Suppressor macrophage treated with lipopolysaccharide for 4 hours (primary cell): ENCODE measurements around the gene FLT3.
"Not testable (repeated sequence)": the region's sequence is repeated elsewhere in the genome, so short reads cannot be mapped to it uniquely, and the experiment has no call there.

Source experiments
- DNase-seq: peaks from one replicate; pipeline ENCODE4 v3.0.0-alpha.2; 2020

FLT3 gene

GRCh38 chr13:28043224-28043623 is 57.2 kb downstream of the FLT3 start:
- peak; percentile 59 for DNase-seq

GRCh38 chr13:28041501-28041900 is 58.9 kb downstream of the FLT3 start:
- DNase-seq = peak; percentile 40

- DNase-seq = peak; percentile 69
These were observed 59.3 kb downstream of the FLT3 start for GRCh38 chr13:28041031-28041461.

GRCh38 chr13:28037399-28037798 is 63.0 kb downstream of the FLT3 start:
- DNase-seq = peak; percentile 70

GRCh38 chr13:28035146-28035782 is 65.1 kb downstream of the FLT3 start:
- DNase-seq = peak; percentile 41

- no peak for DNase-seq
These were observed 66.3 kb downstream of the FLT3 start for GRCh38 chr13:28033894-28034655.

- not testable (repeated sequence) for DNase-seq
These were observed 67.9 kb downstream of the FLT3 start for GRCh38 chr13:28032438-28032837.

GRCh38 chr13:28031896-28032288 is 68.5 kb downstream of the FLT3 start:
- DNase-seq = peak; percentile 39

- DNase-seq = peak; percentile 85
These were observed 69.0 kb downstream of the FLT3 start for GRCh38 chr13:28031220-28031895.

- DNase-seq = no peak
These were observed 72.6 kb downstream of the FLT3 start for GRCh38 chr13:28027607-28028364.

- DNase-seq = no peak
These were observed 73.3 kb downstream of the FLT3 start for GRCh38 chr13:28027071-28027470.

- DNase-seq = no peak
These were observed 73.9 kb downstream of the FLT3 start for GRCh38 chr13:28026508-28026907.

GRCh38 chr13:28022848-28023518 is 77.4 kb downstream of the FLT3 start:
- no peak for DNase-seq

- DNase-seq = no peak
These were observed 86.1 kb downstream of the FLT3 start for GRCh38 chr13:28014301-28014700.

- no peak for DNase-seq
These were observed 86.9 kb downstream of the FLT3 start for GRCh38 chr13:28013482-28013881.

GRCh38 chr13:28012896-28013295 is 87.5 kb downstream of the FLT3 start:
- peak; percentile 15 for DNase-seq

- no peak for DNase-seq
These were observed 88.0 kb downstream of the FLT3 start for GRCh38 chr13:28012383-28012782.

- no peak for DNase-seq
These were observed 90.3 kb downstream of the FLT3 start for GRCh38 chr13:28010046-28010445.

- DNase-seq = not testable (repeated sequence)
These were observed 95.4 kb downstream of the FLT3 start for GRCh38 chr13:28005016-28005415.

- no peak for DNase-seq
These were observed 97.3 kb downstream of the FLT3 start for GRCh38 chr13:28002886-28003698.

- DNase-seq = no peak
These were observed 98.4 kb downstream of the FLT3 start for GRCh38 chr13:28001837-28002473.
